Keratinocyte (primary cell): ENCODE results near the gene CATSPER4.

ENCODE experiments used
- CTCF ChIP-seq, 3 experiments: IDR thresholded peaks in 1 of 3; conservative IDR thresholded peaks in 1 of 3; optimal IDR thresholded peaks in 1 of 3; 2 replicates in 2 of 3; 3 replicates in 1 of 3; pipeline versions ENCODE3 to v1.5.1; 2011; ENCODE audit warnings: low read length in 3 of 3, mild to moderate bottlenecking in 3 of 3, moderate library complexity in 2 of 3, control low read depth in 1 of 3, inconsistent platforms in 1 of 3; ENCODE audit not compliant: insufficient read depth in 2 of 3; ENCODE audit errors: extremely low read depth in 1 of 3
- EZH2 ChIP-seq: IDR thresholded peaks from one replicate; pipeline ENCODE4 v1.6.1; 2012; ENCODE audit warnings: inconsistent platforms, mild to moderate bottlenecking, low read length, moderate library complexity

- TF ChIP-seq CTCF (optimal IDR thresholded peaks at IDR 0.05 in 1 of 3, IDR thresholded peaks at IDR 0.05 in 1 of 3, conservative IDR thresholded peaks at IDR 0.05 in 1 of 3; ENCODE audit: extremely low read depth in 1 of 3, insufficient read depth in 2 of 3, low read length in 3 of 3) (no peak), EZH2 (no peak)
Measured at GRCh38 chr1:26145960-26146294, 44.5 kb upstream of the CATSPER4 start.
